ENCODE data around the gene KLF16. TPM values are rescaled to one million over a fixed set of nuclear protein-coding genes. Genes with fewer than 3 reads are reported as not detected.

The KLF16 gene
- total and polyA plus RNA-seq, 9 of the 15 experiments (the other 6 are each of a cell fraction or from before 2014, with no cell fraction given), result 0.04 to 60.4 (median 6.8) TPM

DNA sequence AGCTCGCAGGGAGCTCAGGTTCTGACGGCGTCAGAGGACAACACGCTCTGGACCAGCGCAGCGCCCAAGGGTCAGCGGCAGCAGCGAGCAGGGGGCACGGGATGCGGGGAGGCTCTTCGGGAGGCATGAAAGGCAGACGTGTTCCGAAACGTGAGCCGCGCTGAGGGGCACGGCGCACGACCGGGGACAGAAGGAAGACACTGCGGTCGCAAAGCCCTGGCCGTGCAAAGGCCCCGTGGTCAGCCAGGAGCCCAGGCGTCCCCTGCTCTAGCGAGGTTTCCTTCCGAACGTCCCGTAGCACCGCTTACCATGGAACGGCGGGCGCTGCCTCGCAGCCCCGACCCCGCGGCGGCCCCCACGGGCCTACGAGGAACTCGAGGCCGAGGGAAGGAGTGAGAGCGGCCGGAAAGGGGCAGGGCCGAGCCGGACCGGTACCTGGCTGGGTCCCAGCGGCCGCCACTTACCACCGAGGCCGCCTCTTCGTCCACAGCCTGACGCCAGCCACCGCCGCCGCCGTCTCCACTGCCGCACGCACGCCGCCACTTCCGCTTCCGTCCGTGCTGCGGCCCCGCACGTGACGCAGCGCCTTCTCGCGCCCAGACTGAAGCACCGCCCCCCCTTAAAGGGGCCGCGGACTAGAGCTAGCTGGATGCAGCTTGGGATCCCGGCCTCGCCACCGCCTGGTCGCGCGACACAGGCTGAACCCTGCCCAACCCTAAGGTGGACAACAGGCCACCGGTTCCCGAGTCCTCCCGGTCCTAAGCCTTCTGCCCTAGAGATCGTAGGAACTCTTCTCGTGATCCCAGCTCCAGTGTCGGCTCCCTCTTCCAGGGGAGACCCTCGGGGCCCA, 12.5 kb upstream of the KLF16 start (continued):
- peak in 1 of 2 experiments; percentile 82; a peak in 1 of 4 replicates for TF ChIP-seq SIN3A (IDR thresholded peaks at IDR 0.05; ENCODE audit: borderline replicate concordance in 2 of 2, control insufficient read depth in 1 of 2, low read depth in 2 of 2, low read length in 2 of 2)
- no peak for TF ChIP-seq SRSF7 (optimal IDR thresholded peaks at IDR 0.05; ENCODE audit: low read depth, low read length)
- TF ChIP-seq PHF8 (IDR thresholded peaks at IDR 0.05; ENCODE audit: borderline replicate concordance, low read length), result peak; percentile 83; the same call in 1 of the 2 replicates
- TF ChIP-seq, protein P1, sequence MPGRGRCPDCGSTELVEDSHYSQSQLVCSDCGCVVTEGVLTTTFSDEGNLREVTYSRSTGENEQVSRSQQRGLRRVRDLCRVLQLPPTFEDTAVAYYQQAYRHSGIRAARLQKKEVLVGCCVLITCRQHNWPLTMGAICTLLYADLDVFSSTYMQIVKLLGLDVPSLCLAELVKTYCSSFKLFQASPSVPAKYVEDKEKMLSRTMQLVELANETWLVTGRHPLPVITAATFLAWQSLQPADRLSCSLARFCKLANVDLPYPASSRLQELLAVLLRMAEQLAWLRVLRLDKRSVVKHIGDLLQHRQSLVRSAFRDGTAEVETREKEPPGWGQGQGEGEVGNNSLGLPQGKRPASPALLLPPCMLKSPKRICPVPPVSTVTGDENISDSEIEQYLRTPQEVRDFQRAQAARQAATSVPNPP (IDR thresholded peaks at IDR 0.05; ENCODE audit: borderline replicate concordance, insufficient read depth, insufficient read length), result no peak
- TF ChIP-seq TAF1 (IDR thresholded peaks at IDR 0.05; ENCODE audit: control insufficient read depth, extremely low read depth, insufficient read depth, low read length, severe bottlenecking), result peak; percentile 88
- TF ChIP-seq, protein P2, sequence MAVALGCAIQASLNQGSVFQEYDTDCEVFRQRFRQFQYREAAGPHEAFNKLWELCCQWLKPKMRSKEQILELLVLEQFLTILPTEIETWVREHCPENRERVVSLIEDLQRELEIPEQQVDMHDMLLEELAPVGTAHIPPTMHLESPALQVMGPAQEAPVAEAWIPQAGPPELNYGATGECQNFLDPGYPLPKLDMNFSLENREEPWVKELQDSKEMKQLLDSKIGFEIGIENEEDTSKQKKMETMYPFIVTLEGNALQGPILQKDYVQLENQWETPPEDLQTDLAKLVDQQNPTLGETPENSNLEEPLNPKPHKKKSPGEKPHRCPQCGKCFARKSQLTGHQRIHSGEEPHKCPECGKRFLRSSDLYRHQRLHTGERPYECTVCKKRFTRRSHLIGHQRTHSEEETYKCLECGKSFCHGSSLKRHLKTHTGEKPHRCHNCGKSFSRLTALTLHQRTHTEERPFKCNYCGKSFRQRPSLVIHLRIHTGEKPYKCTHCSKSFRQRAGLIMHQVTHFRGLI (CRISPR knock-in tag; IDR thresholded peaks at IDR 0.05), result no peak
- peak; percentile 24 to 60; a peak in 2 of 4 replicates for TF ChIP-seq FOXK2 (conservative IDR thresholded peaks at IDR 0.05 in 1 of 2, IDR thresholded peaks at IDR 0.05 in 1 of 2; ENCODE audit: low read depth in 2 of 2)
- peak; percentile 26; the same call in 1 of the 2 replicates for TF ChIP-seq ZNF780A (CRISPR knock-in tag; IDR thresholded peaks at IDR 0.05)
- no peak for TF ChIP-seq SMC3 (conservative IDR thresholded peaks at IDR 0.05; ENCODE audit: insufficient read depth, low read depth, low read length)
- TF ChIP-seq MXI1 (IDR thresholded peaks at IDR 0.05; ENCODE audit: low read depth, low read length), result peak; percentile 75; the same call in 1 of the 2 replicates
- TF ChIP-seq ZNF586 (CRISPR knock-in tag; conservative IDR thresholded peaks at IDR 0.05), result no peak
- no peak for TF ChIP-seq FOXA3 (CRISPR knock-in tag; conservative IDR thresholded peaks at IDR 0.05 in 1 of 2, IDR thresholded peaks at IDR 0.05 in 1 of 2)
- TF ChIP-seq, protein P3, sequence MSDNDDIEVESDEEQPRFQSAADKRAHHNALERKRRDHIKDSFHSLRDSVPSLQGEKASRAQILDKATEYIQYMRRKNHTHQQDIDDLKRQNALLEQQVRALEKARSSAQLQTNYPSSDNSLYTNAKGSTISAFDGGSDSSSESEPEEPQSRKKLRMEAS (CRISPR knock-in tag; IDR thresholded peaks at IDR 0.05), result peak; percentile 99
- TF ChIP-seq THRAP3 (IDR thresholded peaks at IDR 0.05; ENCODE audit: borderline replicate concordance), result no peak
- TF ChIP-seq ZNF778 (CRISPR knock-in tag; IDR thresholded peaks at IDR 0.05), result no peak
- TF ChIP-seq RNF2 (IDR thresholded peaks at IDR 0.05), result peak; percentile 43; the same call in 1 of the 2 replicates
- peak; percentile 91 for TF ChIP-seq CHD1 (IDR thresholded peaks at IDR 0.05; ENCODE audit: low read length)
- 0 out of 2 replicates have a peak, but pooled peaks have one; percentile 17 for TF ChIP-seq ZNF830 (CRISPR knock-in tag; IDR thresholded peaks at IDR 0.05)
- TF ChIP-seq KLF13 (tag; IDR thresholded peaks at IDR 0.05; ENCODE audit: borderline replicate concordance, low read depth), result no peak; the same call in 1 of the 2 replicates
- TF ChIP-seq PHF20 (IDR thresholded peaks at IDR 0.05; ENCODE audit: partially characterized antibody), result peak; percentile 72
- TF ChIP-seq TEAD2 (tag; IDR thresholded peaks at IDR 0.05), result no peak
- no peak for TF ChIP-seq MEF2A (IDR thresholded peaks at IDR 0.05; ENCODE audit: control insufficient read depth, low read depth, low read length)
